Karpas-422 (cell line): Measurements from ENCODE around the gene UGT1A4. TPM values are rescaled to one million over a fixed set of nuclear protein-coding genes. Genes with fewer than 3 reads are reported as not detected.

Source experiments
- DNase-seq: peaks from one replicate; pipeline ENCODE4 v3.0.0-alpha.2; 2015
- H2AFZ ChIP-seq: fragments of 200-600 bp; sonication (generic); 2 replicates; pipeline ENCODE4 v1.6.1; 2014; ENCODE audit warnings: antibody characterized with exemption, low read length, mixed read lengths
- H3K27ac ChIP-seq: fragments of 200-600 bp; sonication (generic); 2 replicates; pipeline ENCODE4 v1.5.1; 2014; ENCODE audit warnings: mild to moderate bottlenecking, low read length, moderate library complexity
- H3K27me3 ChIP-seq: fragments of 200-600 bp; sonication (generic); 2 replicates; pipeline ENCODE4 v1.6.1; 2014; ENCODE audit warnings: low read length, mixed read lengths
- H3K36me3 ChIP-seq: fragments of 200-600 bp; sonication (generic); 2 replicates; pipeline ENCODE4 v1.6.1; 2014; ENCODE audit warnings: low read length, mixed read lengths; ENCODE audit not compliant: insufficient read depth
- H3K4me1 ChIP-seq: fragments of 200-600 bp; sonication (generic); 2 replicates; pipeline ENCODE4 v1.6.1; 2014; ENCODE audit warnings: mild to moderate bottlenecking, low read length, mixed read lengths
- H3K4me2 ChIP-seq: fragments of 200-600 bp; sonication (generic); 2 replicates; pipeline ENCODE4 v1.6.1; 2014; ENCODE audit warnings: low read length, low read depth, mild to moderate bottlenecking; ENCODE audit not compliant: poor library complexity, severe bottlenecking
- H3K4me3 ChIP-seq: fragments of 200-600 bp; sonication (generic); 2 replicates; pipeline ENCODE4 v1.5.1; 2014; ENCODE audit warnings: mild to moderate bottlenecking, antibody characterized with exemption, low read length, mixed read lengths
- H3K79me2 ChIP-seq: fragments of 200-600 bp; sonication (generic); 2 replicates; pipeline ENCODE4 v1.6.1; 2014; ENCODE audit warnings: mild to moderate bottlenecking, low read length, mixed read lengths
- H3K9ac ChIP-seq: fragments of 200-600 bp; sonication (generic); 2 replicates; pipeline ENCODE4 v1.6.0; 2014; ENCODE audit warnings: low read length
- H3K9me2 ChIP-seq: fragments of 200-600 bp; sonication (generic), shearing (Covaris generic); replicated peaks from 2 replicates; pipeline ENCODE4 v1.6.0; 2014; ENCODE audit warnings: mild to moderate bottlenecking, low read length, moderate library complexity; ENCODE audit not compliant: insufficient read depth
- H3K9me3 ChIP-seq: fragments of 300-700, 200-600 bp; sonication (generic); 2 replicates; pipeline ENCODE4 v1.6.1; 2014; ENCODE audit warnings: low read length, mixed read lengths
- H4K20me1 ChIP-seq: fragments of 200-600 bp; sonication (generic); 2 replicates; pipeline ENCODE4 v1.6.1; 2014; ENCODE audit warnings: mild to moderate bottlenecking, antibody characterized with exemption, low read length, low read depth; ENCODE audit not compliant: insufficient read depth
- total RNA-seq: library from RNA; depleted of rRNA; stranded (reverse); fragments of >200 nt; shearing (Covaris generic); gene quantifications from 2 replicates; pipeline ENCODE4 v1.2.3, GENCODE V29; 2014; ENCODE audit warnings: low replicate concordance

The UGT1A4 gene
- total RNA-seq, 1 experiment from 2014 or later, result not detected

DNA sequence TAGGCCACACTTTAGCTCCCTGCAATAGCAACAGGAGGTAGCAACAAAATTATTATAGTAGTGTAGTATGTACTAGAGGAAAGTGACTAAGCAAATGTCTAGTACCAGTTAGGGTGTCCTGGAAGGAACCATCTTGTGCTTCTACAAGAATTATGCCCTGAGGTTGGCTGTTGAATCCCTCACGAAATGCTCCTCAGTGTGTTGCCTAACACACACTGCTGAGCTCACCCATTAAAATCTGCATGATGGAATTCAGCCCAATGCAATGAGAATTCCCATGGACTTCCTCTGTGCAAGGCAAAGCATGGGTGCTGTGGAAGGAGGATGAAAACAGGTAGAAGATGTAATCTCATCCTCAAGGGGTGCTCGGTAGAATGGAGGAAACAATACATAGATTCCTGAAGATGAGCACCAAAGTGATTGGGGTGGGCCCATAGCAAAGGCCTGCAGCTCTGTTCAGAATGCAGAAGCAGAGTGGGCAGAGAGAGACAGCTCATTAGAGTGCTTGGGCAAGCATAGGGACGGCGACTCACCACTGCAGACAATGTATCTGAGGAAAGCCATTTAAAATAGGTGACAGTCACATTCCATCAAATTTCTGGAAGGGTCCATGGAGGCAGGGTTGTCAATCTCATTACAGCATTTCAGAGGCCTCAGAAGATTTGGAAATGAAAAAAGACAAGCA lies 38.0 kb upstream of the UGT1A4 start:
- Histone ChIP-seq H3K4me2 (no peak overlapping the region), H3K9ac (no peak overlapping the region), H3K27me3 (no peaks in the 10 kb centered on the region), H3K36me3 (no peaks in the 10 kb centered on the region), H3K27ac (no peak overlapping the region), H4K20me1 (no peaks in the 10 kb centered on the region), H3K4me1 (peaks cover 30% of the 10 kb centered on the region), H2AFZ (no peak overlapping the region), H3K9me3 (no peaks in the 10 kb centered on the region), H3K4me3 (no peak overlapping the region), H3K9me2 (no peaks in the 10 kb centered on the region), H3K79me2 (no peaks in the 10 kb centered on the region)
- DNase-seq, result peak; percentile 16

DNA sequence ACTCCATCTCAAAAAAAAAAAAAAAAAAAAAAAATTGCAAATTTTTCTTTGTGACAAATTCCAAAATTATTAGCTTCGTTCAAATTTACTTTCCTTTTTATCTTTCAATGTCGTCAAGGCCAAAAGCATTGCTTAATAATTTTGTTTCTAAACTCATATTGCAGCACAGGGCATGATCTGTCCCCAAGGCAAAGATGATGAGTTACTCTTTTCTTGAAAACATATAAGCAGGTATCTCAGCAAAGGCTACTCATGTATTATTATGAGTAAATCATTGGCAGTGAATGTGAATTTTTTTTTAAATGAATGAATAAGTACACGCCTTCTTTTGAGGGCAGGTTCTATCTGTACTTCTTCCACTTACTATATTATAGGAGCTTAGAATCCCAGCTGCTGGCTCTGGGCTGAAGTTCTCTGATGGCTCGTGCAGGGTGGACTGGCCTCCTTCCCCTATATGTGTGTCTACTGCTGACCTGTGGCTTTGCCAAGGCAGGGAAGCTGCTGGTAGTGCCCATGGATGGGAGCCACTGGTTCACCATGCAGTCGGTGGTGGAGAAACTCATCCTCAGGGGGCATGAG lies 36.9 kb upstream of the UGT1A4 start, which contains the start of gene UGT1A7:
UGT1A7 (plus strand) TSS at position 381 of the 579 bp plus-strand sequence; CDS start at position 418, 37 bp downstream.
- H3K27ac ChIP-seq, result no peak within 1 kb of the TSS
- peak within 1 kb of the TSS; percentile 14 for H3K4me2 ChIP-seq
- H3K36me3 ChIP-seq, result no peaks in the 10 kb centered on the region
- DNase-seq, result peak; percentile 21
- H3K9ac ChIP-seq, result no peak within 1 kb of the TSS
- H4K20me1 ChIP-seq, result no peaks in the 10 kb centered on the region
- no peaks in the 10 kb centered on the region for H3K9me3 ChIP-seq
- H3K4me3 ChIP-seq, result no peak within 1 kb of the TSS
- no peaks in the 10 kb centered on the region for H3K9me2 ChIP-seq
- H2AFZ ChIP-seq, result no peak within 1 kb of the TSS
- H3K27me3 ChIP-seq, result no peaks in the 10 kb centered on the region
- H3K79me2 ChIP-seq, result no peaks in the 10 kb centered on the region
- peaks cover 30% of the 10 kb centered on the region for H3K4me1 ChIP-seq

DNA sequence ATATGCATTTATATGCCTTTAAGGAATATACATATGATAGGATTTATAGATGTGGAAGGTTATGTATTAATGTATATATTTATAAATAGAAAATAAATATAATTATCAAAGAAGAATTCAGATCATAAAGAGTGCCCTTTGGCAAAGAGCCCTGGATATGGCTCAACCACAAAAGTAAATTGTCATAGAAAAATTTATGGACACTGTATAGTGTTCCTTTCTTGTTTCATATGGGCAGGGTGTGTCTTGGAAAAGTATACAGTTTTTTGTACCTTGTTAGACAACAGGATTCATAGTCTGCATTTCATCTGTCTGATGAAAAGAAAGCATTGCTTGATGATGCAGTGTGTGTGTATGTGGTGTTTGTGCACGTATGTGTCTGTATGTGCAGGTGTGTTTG lies 33.9 kb upstream of the UGT1A4 start:
- Histone ChIP-seq H3K27me3 (no peaks in the 10 kb centered on the region), H3K79me2 (no peaks in the 10 kb centered on the region), H3K4me3 (no peak overlapping the region), H3K36me3 (no peaks in the 10 kb centered on the region), H3K9ac (no peak overlapping the region), H3K9me3 (no peaks in the 10 kb centered on the region), H2AFZ (no peak overlapping the region), H3K4me1 (peaks cover 12% of the 10 kb centered on the region), H4K20me1 (no peaks in the 10 kb centered on the region), H3K4me2 (no peak overlapping the region), H3K9me2 (no peaks in the 10 kb centered on the region), H3K27ac (no peak overlapping the region)
- DNase-seq, result peak; percentile 17

DNA sequence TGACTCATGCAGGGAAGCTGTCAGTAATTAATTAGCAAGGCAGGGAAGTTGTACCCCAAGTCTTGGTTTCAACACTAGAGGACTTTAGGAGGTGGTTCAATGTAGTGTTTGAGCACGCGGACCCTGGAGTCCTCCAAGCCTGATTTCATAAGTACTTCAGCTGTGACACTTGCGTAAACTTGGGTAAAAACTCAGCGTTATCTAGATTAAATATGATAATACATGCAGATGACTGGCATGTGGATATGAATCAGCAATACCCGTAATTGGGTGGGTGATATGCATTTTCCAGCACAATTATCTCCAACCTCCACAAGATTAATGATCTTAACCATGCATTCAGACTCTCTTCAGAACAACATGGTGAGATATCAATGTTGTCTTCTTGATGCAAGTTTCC lies 31.6 kb upstream of the UGT1A4 start:
- Histone ChIP-seq H3K4me1 (peaks cover 12% of the 10 kb centered on the region), H3K9ac (no peak overlapping the region), H3K27me3 (no peaks in the 10 kb centered on the region), H3K9me3 (no peaks in the 10 kb centered on the region), H3K4me2 (no peak overlapping the region), H3K27ac (no peak overlapping the region), H3K36me3 (no peaks in the 10 kb centered on the region), H3K9me2 (no peaks in the 10 kb centered on the region), H4K20me1 (no peaks in the 10 kb centered on the region), H2AFZ (no peak overlapping the region), H3K79me2 (no peaks in the 10 kb centered on the region), H3K4me3 (no peak overlapping the region)
- DNase-seq, result peak; percentile 27

DNA sequence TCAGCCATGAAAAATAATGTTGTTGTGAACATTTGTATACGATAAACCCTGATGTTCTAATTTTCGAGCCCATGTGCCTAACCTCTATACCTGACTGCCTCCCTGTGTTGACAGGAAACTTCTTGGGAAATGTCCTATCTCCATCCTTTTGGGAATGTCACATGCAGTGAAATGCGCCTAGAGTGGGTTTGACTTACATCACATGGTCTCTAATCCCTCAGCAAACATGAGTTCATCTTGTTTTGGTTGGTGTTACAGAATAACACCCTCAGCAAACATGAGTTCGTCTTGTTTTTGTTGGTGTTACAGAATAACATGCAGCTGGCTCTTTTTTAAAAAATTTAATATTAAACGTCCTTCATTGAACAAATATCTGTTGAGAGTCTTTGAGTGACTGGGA lies 30.2 kb upstream of the UGT1A4 start:
- DNase-seq, result peak; percentile 38
- no peaks in the 10 kb centered on the region for H3K9me2 ChIP-seq
- no peaks in the 10 kb centered on the region for H3K9me3 ChIP-seq
- H3K79me2 ChIP-seq, result no peaks in the 10 kb centered on the region
- no peak overlapping the region for H3K9ac ChIP-seq
- no peak overlapping the region for H2AFZ ChIP-seq
- no peak overlapping the region for H3K4me2 ChIP-seq
- H3K27me3 ChIP-seq, result no peaks in the 10 kb centered on the region
- peaks cover 1% of the 10 kb centered on the region for H3K4me1 ChIP-seq
- no peaks in the 10 kb centered on the region for H4K20me1 ChIP-seq
- no peak overlapping the region for H3K27ac ChIP-seq
- no peaks in the 10 kb centered on the region for H3K36me3 ChIP-seq
- no peak overlapping the region for H3K4me3 ChIP-seq

DNA sequence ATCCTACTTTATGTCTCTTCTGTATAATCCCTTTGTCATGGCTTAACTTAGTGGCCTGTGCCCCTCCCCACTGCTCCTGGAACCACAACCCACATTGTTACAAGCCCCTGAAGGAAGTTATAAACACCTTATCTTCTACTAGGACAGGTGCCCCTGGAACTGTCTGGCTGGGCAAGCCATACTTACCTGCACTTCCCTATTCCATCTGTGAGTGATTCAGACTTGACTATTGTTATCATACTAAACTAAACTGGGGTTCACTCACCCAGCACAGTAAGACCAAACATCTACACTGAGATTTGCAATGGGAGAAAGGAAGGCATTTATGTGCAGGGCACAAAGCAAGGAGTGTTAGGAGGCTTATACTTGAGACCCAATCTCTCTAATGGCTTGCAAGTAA lies 29.5 kb upstream of the UGT1A4 start:
- H4K20me1 ChIP-seq, result no peaks in the 10 kb centered on the region
- no peaks in the 10 kb centered on the region for H3K4me1 ChIP-seq
- H3K79me2 ChIP-seq, result no peaks in the 10 kb centered on the region
- H3K36me3 ChIP-seq, result no peaks in the 10 kb centered on the region
- H3K4me2 ChIP-seq, result no peak overlapping the region
- H3K9me3 ChIP-seq, result no peaks in the 10 kb centered on the region
- H2AFZ ChIP-seq, result no peak overlapping the region
- no peak overlapping the region for H3K9ac ChIP-seq
- DNase-seq, result peak; percentile 2
- no peak overlapping the region for H3K27ac ChIP-seq
- H3K27me3 ChIP-seq, result no peaks in the 10 kb centered on the region
- H3K9me2 ChIP-seq, result no peaks in the 10 kb centered on the region
- no peak overlapping the region for H3K4me3 ChIP-seq

DNA sequence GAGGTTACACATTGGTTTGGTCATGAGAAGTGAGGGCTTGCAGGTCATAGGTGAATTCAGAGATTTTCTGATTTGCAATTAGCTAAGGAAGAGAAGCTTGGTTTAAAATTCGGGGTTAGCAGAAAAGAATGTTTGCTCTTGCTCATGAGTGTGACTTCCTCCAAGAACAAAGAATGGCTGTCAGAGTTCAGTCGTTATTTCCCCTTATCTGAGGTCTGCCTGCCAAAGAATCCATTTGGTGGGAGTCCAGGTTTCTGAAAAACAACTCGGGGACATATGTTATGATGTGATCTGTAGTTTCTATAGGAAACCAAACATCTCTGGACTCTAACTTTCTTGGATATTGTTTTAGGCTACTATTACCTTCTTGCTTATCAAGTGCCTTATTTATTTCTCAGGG lies 29.0 kb upstream of the UGT1A4 start:
- Histone ChIP-seq H3K9me3 (no peaks in the 10 kb centered on the region), H3K9ac (no peak overlapping the region), H3K4me1 (no peaks in the 10 kb centered on the region), H2AFZ (no peak overlapping the region), H3K27me3 (no peaks in the 10 kb centered on the region), H3K27ac (no peak overlapping the region), H3K4me3 (no peak overlapping the region), H3K79me2 (no peaks in the 10 kb centered on the region), H4K20me1 (no peaks in the 10 kb centered on the region), H3K4me2 (no peak overlapping the region), H3K9me2 (no peaks in the 10 kb centered on the region), H3K36me3 (no peaks in the 10 kb centered on the region)
- DNase-seq, result peak; percentile 32

DNA sequence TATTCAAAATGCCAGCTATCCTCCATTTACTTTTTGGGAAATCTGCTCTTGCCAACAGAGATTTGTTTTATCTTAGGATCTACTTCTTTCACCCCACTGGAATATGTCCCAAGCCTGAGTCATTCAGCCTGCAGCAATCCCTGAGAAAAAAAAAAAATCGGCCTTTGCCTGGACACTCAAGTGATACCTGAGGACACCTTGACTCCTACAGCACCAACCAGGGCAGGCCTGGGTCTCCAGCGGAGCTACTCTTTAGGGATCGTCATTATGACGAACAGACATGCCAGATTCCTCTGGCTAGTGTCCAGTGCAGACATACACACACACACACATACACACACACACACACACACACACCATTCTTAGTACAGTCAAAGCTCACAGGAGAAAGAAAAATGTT lies 28.1 kb upstream of the UGT1A4 start:
- no peaks in the 10 kb centered on the region for H3K9me3 ChIP-seq
- H3K4me1 ChIP-seq, result no peaks in the 10 kb centered on the region
- no peak for DNase-seq
- no peak overlapping the region for H3K9ac ChIP-seq
- no peak overlapping the region for H3K4me3 ChIP-seq
- H2AFZ ChIP-seq, result no peak overlapping the region
- H4K20me1 ChIP-seq, result no peaks in the 10 kb centered on the region
- H3K27me3 ChIP-seq, result no peaks in the 10 kb centered on the region
- H3K9me2 ChIP-seq, result no peaks in the 10 kb centered on the region
- H3K36me3 ChIP-seq, result no peaks in the 10 kb centered on the region
- no peaks in the 10 kb centered on the region for H3K79me2 ChIP-seq
- H3K4me2 ChIP-seq, result no peak overlapping the region
- no peak overlapping the region for H3K27ac ChIP-seq
